Measurements from ENCODE around the gene EXD3. TPM values are rescaled to one million over a fixed set of nuclear protein-coding genes. Genes with fewer than 3 reads are reported as not detected.

EXD3 gene
- total RNA-seq, 1 experiment from 2014 or later: 15.3 TPM

GRCh38 chr9:137325124-137325523 is 97.8 kb downstream of the EXD3 start:
- no peak for TF ChIP-seq CTCF (conservative IDR thresholded peaks at IDR 0.05)
- no peak overlapping the region for H3K27ac Mint-ChIP-seq
- Histone ChIP-seq H3K27ac (ENCODE audit: insufficient read length, low read depth, low read length) (no peak overlapping the region), H3T11ph (ENCODE audit: low read length) (no peak overlapping the region), H3K9me3 (ENCODE audit: control insufficient read depth, low read depth, low read length) (no peaks in the 10 kb centered on the region), H4K5ac (ENCODE audit: insufficient read length, low read depth, low read length) (no peak overlapping the region), H4K91ac (ENCODE audit: insufficient read length, low read depth, low read length) (no peak overlapping the region), H2AK5ac (ENCODE audit: insufficient read length, low read length) (no peak overlapping the region), H2BK5ac (ENCODE audit: insufficient read length, low read length) (no peak overlapping the region), H2BK15ac (ENCODE audit: low read depth, low read length) (no peak overlapping the region), H2BK120ac (ENCODE audit: low read depth, low read length, poor library complexity, severe bottlenecking) (no peak overlapping the region), H3K23me2 (ENCODE audit: insufficient read length, low read depth, low read length, poor library complexity, severe bottlenecking) (no peaks in the 10 kb centered on the region), H3K18ac (ENCODE audit: insufficient read length, low read depth, low read length) (no peak overlapping the region), H3K9ac (ENCODE audit: extremely low read depth, insufficient read length, low read length) (no peak overlapping the region), H2AFZ (ENCODE audit: low read length) (no peak overlapping the region), H3K23ac (ENCODE audit: insufficient read length, low read depth, low read length) (no peak overlapping the region), H2BK20ac (ENCODE audit: low read depth, low read length, poor library complexity, severe bottlenecking) (no peak overlapping the region), H3K4me2 (ENCODE audit: insufficient read depth, insufficient read length, low read length) (no peak overlapping the region), H2BK12ac (ENCODE audit: insufficient read length, low read depth, low read length) (no peak overlapping the region), H3K56ac (ENCODE audit: insufficient read length, low read depth, low read length) (no peak overlapping the region), H3K27me3 (ENCODE audit: insufficient read depth, low read length) (no peaks in the 10 kb centered on the region), H4K20me1 (ENCODE audit: control insufficient read depth, insufficient read depth, insufficient read length) (no peaks in the 10 kb centered on the region), H3K4ac (ENCODE audit: low read depth, low read length) (no peak overlapping the region), H3K4me1 (ENCODE audit: insufficient read depth, low read length) (peaks cover 1% of the 10 kb centered on the region; the same call in 1 of the 2 replicates), H3K79me1 (ENCODE audit: insufficient read depth, low read depth, low read length, poor library complexity, severe bottlenecking) (no peaks in the 10 kb centered on the region), H3K79me2 (ENCODE audit: insufficient read depth, low read length) (no peaks in the 10 kb centered on the region), H3K14ac (ENCODE audit: insufficient read depth, low read length) (no peak overlapping the region), H4K8ac (replicated peaks; ENCODE audit: insufficient read length, low read depth, low read length) (no peak overlapping the region)
- H3K27me3 Mint-ChIP-seq (ENCODE audit: low read depth): peaks cover 12% of the 10 kb centered on the region
- peaks cover 6 to 19% of the 10 kb centered on the region in 2 experiments for H3K9me3 Mint-ChIP-seq
- DNase-seq: no peak
- H3K4me3 Mint-ChIP-seq: no peak overlapping the region
- peaks cover 0 to 3% of the 10 kb centered on the region in 2 experiments; a peak in 1 of 4 replicates for H3K4me1 Mint-ChIP-seq
- H3K36me3 Mint-ChIP-seq (ENCODE audit: insufficient read depth in 1 of 3, low read depth in 3 of 3): peaks cover 1 to 4% (median 2%) of the 10 kb centered on the region in 3 experiments; a peak in 3 of 7 replicates
- no CpG with 5 or more reads among the region's 10 CpGs for WGBS (ENCODE audit: extremely low coverage, insufficient read length, low lambda C conversion rate)
